SJCRH30 (cell line): ENCODE results near the gene RASA3. TPM values are rescaled to one million over a fixed set of nuclear protein-coding genes. Genes with fewer than 3 reads are reported as not detected.

Experiments used
- DNase-seq, 2 experiments: peaks; one replicate each; pipeline ENCODE4 v3.0.0-alpha.2; 2015 to 2020
- H3K27ac ChIP-seq: fragments of 250-450 bp; sonication (Bioruptor Pico); 2 replicates; pipeline ENCODE4 v1.5.1; 2020; ENCODE audit warnings: mild to moderate bottlenecking, moderate library complexity
- H3K27me3 ChIP-seq: fragments of 250-450 bp; sonication (Bioruptor Pico); 2 replicates; pipeline ENCODE4 v1.5.1; 2020; ENCODE audit warnings: mild to moderate bottlenecking, moderate library complexity
- H3K36me3 ChIP-seq: fragments of 250-450 bp; sonication (Bioruptor Pico); 2 replicates; pipeline ENCODE4 v1.5.1; 2020; ENCODE audit warnings: mild to moderate bottlenecking, moderate library complexity
- H3K4me1 ChIP-seq: fragments of 250-450 bp; sonication (Bioruptor Pico); 2 replicates; pipeline ENCODE4 v1.5.1; 2020; ENCODE audit warnings: mild to moderate bottlenecking, moderate library complexity
- H3K4me3 ChIP-seq: fragments of 250-450 bp; sonication (Bioruptor Pico); 2 replicates; pipeline ENCODE4 v1.5.1; 2020; ENCODE audit warnings: mild to moderate bottlenecking, moderate library complexity
- H3K9me3 ChIP-seq: fragments of 250-450 bp; sonication (Bioruptor Pico); replicated peaks from 2 replicates; pipeline ENCODE4 v1.5.1; 2020; ENCODE audit warnings: mild to moderate bottlenecking, moderate library complexity
- total RNA-seq: library from RNA; depleted of rRNA; stranded (reverse); fragments of >200 nt; shearing (Covaris generic); gene quantifications from 2 replicates; pipeline ENCODE4 v1.2.3, GENCODE V29; 2014

The RASA3 gene
- total RNA-seq, 1 experiment from 2014 or later = 20.5 TPM

DNA sequence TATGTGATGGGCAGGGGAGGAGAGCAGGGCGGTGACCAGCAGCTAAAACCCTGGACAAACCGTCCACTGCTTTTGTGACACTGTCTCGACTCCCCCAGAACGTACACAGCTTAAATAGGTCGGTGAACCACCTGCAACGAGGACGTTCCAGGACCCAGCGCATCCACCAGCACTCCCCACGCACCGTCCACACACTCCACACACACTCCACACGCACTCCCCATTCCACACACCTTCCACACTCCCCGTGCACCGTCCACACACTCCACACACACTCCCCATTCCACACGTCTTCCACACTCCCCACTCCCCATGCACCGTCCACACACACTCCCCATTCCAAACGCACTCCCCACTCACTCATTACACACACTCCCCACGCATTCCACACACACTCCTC lies 120.3 kb downstream of the RASA3 start:
- Histone ChIP-seq H3K4me3 (no peak overlapping the region), H3K36me3 (peaks cover 5% of the 10 kb centered on the region; the same call in 1 of the 2 replicates), H3K27ac (no peak overlapping the region), H3K27me3 (no peaks in the 10 kb centered on the region), H3K9me3 (no peaks in the 10 kb centered on the region), H3K4me1 (no peaks in the 10 kb centered on the region)
- DNase-seq = no peak

- Histone ChIP-seq H3K9me3 (no peaks in the 10 kb centered on the region), H3K27ac (no peak overlapping the region), H3K36me3 (no peaks in the 10 kb centered on the region; the same call in 1 of the 2 replicates), H3K4me3 (no peak overlapping the region), H3K27me3 (no peaks in the 10 kb centered on the region), H3K4me1 (no peaks in the 10 kb centered on the region)
- DNase-seq = no peak
Observed at GRCh38 chr13:114011226-114011625, 121.2 kb downstream of the RASA3 start.

- H3K9me3 ChIP-seq = no peaks in the 10 kb centered on the region
- H3K27me3 ChIP-seq = no peaks in the 10 kb centered on the region
- no peak overlapping the region for H3K27ac ChIP-seq
- no peak overlapping the region for H3K4me3 ChIP-seq
- DNase-seq = no peak
- no peaks in the 10 kb centered on the region for H3K4me1 ChIP-seq
- no peaks in the 10 kb centered on the region; the same call in 1 of the 2 replicates for H3K36me3 ChIP-seq
Observed at GRCh38 chr13:114010401-114011101, 121.9 kb downstream of the RASA3 start.

GRCh38 chr13:114009590-114010400 lies 122.6 kb downstream of the RASA3 start:
- H3K27me3 ChIP-seq = no peaks in the 10 kb centered on the region
- H3K4me3 ChIP-seq = no peak overlapping the region
- H3K9me3 ChIP-seq = no peaks in the 10 kb centered on the region
- no peak overlapping the region for H3K27ac ChIP-seq
- DNase-seq = no peak
- H3K4me1 ChIP-seq = no peaks in the 10 kb centered on the region
- H3K36me3 ChIP-seq = no peaks in the 10 kb centered on the region; the same call in 1 of the 2 replicates

- H3K27ac ChIP-seq = no peak overlapping the region
- no peak for DNase-seq
- H3K36me3 ChIP-seq = no peaks in the 10 kb centered on the region; the same call in 1 of the 2 replicates
- no peak overlapping the region for H3K4me3 ChIP-seq
- no peaks in the 10 kb centered on the region for H3K27me3 ChIP-seq
- no peaks in the 10 kb centered on the region for H3K9me3 ChIP-seq
- H3K4me1 ChIP-seq = no peaks in the 10 kb centered on the region
Observed at GRCh38 chr13:114008964-114009589, 123.3 kb downstream of the RASA3 start.

- DNase-seq = no peak
- Histone ChIP-seq H3K9me3 (no peaks in the 10 kb centered on the region), H3K27me3 (no peaks in the 10 kb centered on the region), H3K4me1 (no peaks in the 10 kb centered on the region), H3K27ac (no peak overlapping the region), H3K36me3 (no peaks in the 10 kb centered on the region; the same call in 1 of the 2 replicates), H3K4me3 (no peak overlapping the region)
Observed at GRCh38 chr13:114007566-114007965, 124.9 kb downstream of the RASA3 start.

DNA sequence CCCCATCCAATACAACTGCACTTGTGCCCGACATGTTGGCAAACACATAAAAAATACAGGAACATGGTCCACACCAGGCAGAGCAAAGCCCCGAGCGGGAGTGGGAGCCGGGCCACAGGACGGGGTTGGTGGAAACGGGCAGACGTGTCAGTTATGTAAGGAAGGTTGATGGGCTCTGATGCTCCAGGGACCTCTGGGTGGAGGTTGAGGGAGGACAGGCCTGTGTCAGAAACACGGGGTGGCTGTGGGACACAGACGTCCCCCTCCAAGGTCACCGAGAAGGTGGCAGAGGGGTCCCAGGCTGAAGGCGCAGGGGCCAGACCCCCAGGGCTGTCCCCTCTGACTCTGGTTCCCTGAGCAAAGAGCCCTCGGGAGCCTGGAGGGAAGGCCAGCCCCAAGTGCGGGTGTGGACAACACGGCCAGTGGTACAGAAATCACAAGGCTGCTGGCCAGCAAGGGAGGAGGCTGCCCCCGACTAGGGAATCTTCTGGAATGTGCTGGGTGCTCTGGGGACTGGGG lies 127.2 kb downstream of the RASA3 start:
- DNase-seq = no peak
- no peaks in the 10 kb centered on the region for H3K27me3 ChIP-seq
- H3K9me3 ChIP-seq = no peaks in the 10 kb centered on the region
- H3K4me3 ChIP-seq = no peak overlapping the region
- H3K4me1 ChIP-seq = no peaks in the 10 kb centered on the region
- no peak overlapping the region for H3K27ac ChIP-seq
- H3K36me3 ChIP-seq = no peaks in the 10 kb centered on the region

- Histone ChIP-seq H3K27ac (no peak overlapping the region), H3K9me3 (no peaks in the 10 kb centered on the region), H3K27me3 (no peaks in the 10 kb centered on the region), H3K4me3 (no peak overlapping the region), H3K4me1 (no peaks in the 10 kb centered on the region), H3K36me3 (no peaks in the 10 kb centered on the region)
- no peak for DNase-seq
Observed at GRCh38 chr13:114004420-114005205, 127.8 kb downstream of the RASA3 start.

GRCh38 chr13:114002771-114003321 lies 129.6 kb downstream of the RASA3 start:
- peaks cover 5% of the 10 kb centered on the region; the same call in 1 of the 2 replicates for H3K4me1 ChIP-seq
- DNase-seq = no peak
- H3K4me3 ChIP-seq = no peak overlapping the region
- no peak overlapping the region for H3K27ac ChIP-seq
- H3K9me3 ChIP-seq = no peaks in the 10 kb centered on the region
- H3K36me3 ChIP-seq = no peaks in the 10 kb centered on the region
- H3K27me3 ChIP-seq = no peaks in the 10 kb centered on the region

DNA sequence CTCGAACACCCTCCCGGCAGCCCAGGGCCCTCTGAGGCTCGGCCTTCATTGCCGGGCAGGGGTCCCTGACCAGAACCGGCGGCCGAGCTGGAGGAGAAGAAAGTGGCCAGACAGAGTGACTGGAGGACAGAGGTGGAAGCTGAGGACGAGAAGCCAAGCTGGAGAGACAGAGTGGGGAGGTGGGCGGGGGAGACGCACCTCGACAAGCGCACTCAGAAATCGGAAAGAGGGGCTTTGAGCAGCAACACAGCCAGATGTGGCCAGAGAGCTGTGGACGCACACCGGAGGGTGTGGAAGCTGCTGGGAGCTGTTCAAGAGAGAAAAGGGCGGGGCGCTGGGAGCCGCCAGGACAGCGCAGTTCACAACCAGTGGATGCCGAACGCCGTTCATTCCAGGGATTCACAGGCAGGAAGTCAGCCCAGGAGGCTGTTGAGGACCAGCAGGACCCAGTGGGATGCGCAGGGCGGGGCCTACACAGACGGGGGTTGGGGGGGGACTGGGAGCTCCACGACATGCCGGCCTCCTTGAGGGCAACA lies 130.3 kb downstream of the RASA3 start:
- Histone ChIP-seq H3K4me1 (peaks cover 5% of the 10 kb centered on the region; the same call in 1 of the 2 replicates), H3K4me3 (no peak overlapping the region), H3K27ac (no peak overlapping the region), H3K36me3 (no peaks in the 10 kb centered on the region), H3K9me3 (no peaks in the 10 kb centered on the region), H3K27me3 (no peaks in the 10 kb centered on the region)
- no peak for DNase-seq

GRCh38 chr13:114001331-114002008 lies 131.0 kb downstream of the RASA3 start:
- peaks cover 5% of the 10 kb centered on the region; the same call in 1 of the 2 replicates for H3K4me1 ChIP-seq
- H3K36me3 ChIP-seq = no peaks in the 10 kb centered on the region
- H3K27me3 ChIP-seq = no peaks in the 10 kb centered on the region
- H3K4me3 ChIP-seq = no peak overlapping the region
- DNase-seq = no peak
- H3K9me3 ChIP-seq = no peaks in the 10 kb centered on the region
- no peak overlapping the region for H3K27ac ChIP-seq

GRCh38 chr13:114000151-114001040 lies 132.0 kb downstream of the RASA3 start:
- Histone ChIP-seq H3K36me3 (no peaks in the 10 kb centered on the region), H3K4me1 (peaks cover 5% of the 10 kb centered on the region; the same call in 1 of the 2 replicates), H3K9me3 (no peaks in the 10 kb centered on the region), H3K27ac (no peak overlapping the region), H3K27me3 (no peaks in the 10 kb centered on the region), H3K4me3 (no peak overlapping the region)
- no peak for DNase-seq

- H3K4me3 ChIP-seq = no peak overlapping the region
- DNase-seq = no peak
- H3K4me1 ChIP-seq = peaks cover 5% of the 10 kb centered on the region; the same call in 1 of the 2 replicates
- no peak overlapping the region for H3K27ac ChIP-seq
- no peaks in the 10 kb centered on the region for H3K9me3 ChIP-seq
- H3K36me3 ChIP-seq = no peaks in the 10 kb centered on the region
- H3K27me3 ChIP-seq = no peaks in the 10 kb centered on the region
Observed at GRCh38 chr13:113999618-113999910, 132.9 kb downstream of the RASA3 start.
